ENCODE results near the gene OR51A7. TPM values are rescaled to one million over a fixed set of nuclear protein-coding genes. Genes with fewer than 3 reads are reported as not detected.
"Not testable (repeated sequence)": the region's sequence is repeated elsewhere in the genome, so short reads cannot be mapped to it uniquely, and the experiment has no call there.

The OR51A7 gene
- not detected for total RNA-seq

- Histone ChIP-seq H3K9ac (ENCODE audit: low read depth in 1 of 3, low read length in 3 of 3) (no peak within 1 kb of the TSS), H3K4me1 (ENCODE audit: control insufficient read depth in 3 of 3, insufficient read depth in 3 of 3, low read length in 3 of 3) (no peaks in the 10 kb centered on the region), H3K36me3 (ENCODE audit: control insufficient read depth in 3 of 3, insufficient read depth in 3 of 3, low read length in 3 of 3) (no peaks in the 10 kb centered on the region), H3K27me3 (ENCODE audit: control insufficient read depth in 3 of 3, insufficient read depth in 3 of 3, low read length in 3 of 3) (no peaks in the 10 kb centered on the region), H3K27ac (ENCODE audit: low read depth, low read length) (no peak within 1 kb of the TSS), H3K4me3 (ENCODE audit: low read length in 3 of 3) (no peak within 1 kb of the TSS), H3K9me3 (ENCODE audit: control insufficient read depth in 3 of 3, low read length in 3 of 3) (no peaks in the 10 kb centered on the region)
Observed at GRCh38 chr11:4903484-4903883, at the start of gene OR51A7. OR51A7 (plus strand) TSS chr11:4903783; CDS start chr11:4907370, 3,587 bp downstream.

GRCh38 chr11:4854286-4854685 lies 49.3 kb upstream of the OR51A7 start:
- H3K36me3 ChIP-seq (ENCODE audit: control insufficient read depth in 3 of 3, insufficient read depth in 3 of 3, low read length in 3 of 3); H3K27me3 ChIP-seq (ENCODE audit: control insufficient read depth in 3 of 3, insufficient read depth in 3 of 3, low read length in 3 of 3); H3K27ac ChIP-seq (ENCODE audit: low read depth, low read length); H3K4me1 ChIP-seq (ENCODE audit: control insufficient read depth in 3 of 3, insufficient read depth in 3 of 3, low read length in 3 of 3); H3K4me3 ChIP-seq (ENCODE audit: low read length in 3 of 3); H3K9ac ChIP-seq (ENCODE audit: low read depth in 1 of 3, low read length in 3 of 3); H3K9me3 ChIP-seq (ENCODE audit: control insufficient read depth in 3 of 3, low read length in 3 of 3): not testable (repeated sequence)

- H3K9ac ChIP-seq (ENCODE audit: low read depth in 1 of 3, low read length in 3 of 3) = no peak overlapping the region
- H3K4me1 ChIP-seq (ENCODE audit: control insufficient read depth in 3 of 3, insufficient read depth in 3 of 3, low read length in 3 of 3) = no peaks in the 10 kb centered on the region
- no peaks in the 10 kb centered on the region for H3K9me3 ChIP-seq (ENCODE audit: control insufficient read depth in 3 of 3, low read length in 3 of 3)
- H3K27me3 ChIP-seq (ENCODE audit: control insufficient read depth in 3 of 3, insufficient read depth in 3 of 3, low read length in 3 of 3) = no peaks in the 10 kb centered on the region
- no peak overlapping the region for H3K27ac ChIP-seq (ENCODE audit: low read depth, low read length)
- H3K4me3 ChIP-seq (ENCODE audit: low read length in 3 of 3) = no peak overlapping the region
- H3K36me3 ChIP-seq (ENCODE audit: control insufficient read depth in 3 of 3, insufficient read depth in 3 of 3, low read length in 3 of 3) = no peaks in the 10 kb centered on the region
Observed at GRCh38 chr11:4862447-4863236, 40.9 kb upstream of the OR51A7 start.

GRCh38 chr11:4863876-4864275 lies 39.7 kb upstream of the OR51A7 start:
- no peaks in the 10 kb centered on the region for H3K36me3 ChIP-seq (ENCODE audit: control insufficient read depth in 3 of 3, insufficient read depth in 3 of 3, low read length in 3 of 3)
- no peak overlapping the region for H3K9ac ChIP-seq (ENCODE audit: low read depth in 1 of 3, low read length in 3 of 3)
- no peaks in the 10 kb centered on the region for H3K9me3 ChIP-seq (ENCODE audit: control insufficient read depth in 3 of 3, low read length in 3 of 3)
- no peaks in the 10 kb centered on the region for H3K27me3 ChIP-seq (ENCODE audit: control insufficient read depth in 3 of 3, insufficient read depth in 3 of 3, low read length in 3 of 3)
- no peaks in the 10 kb centered on the region for H3K4me1 ChIP-seq (ENCODE audit: control insufficient read depth in 3 of 3, insufficient read depth in 3 of 3, low read length in 3 of 3)
- H3K4me3 ChIP-seq (ENCODE audit: low read length in 3 of 3) = no peak overlapping the region
- no peak overlapping the region for H3K27ac ChIP-seq (ENCODE audit: low read depth, low read length)

- Histone ChIP-seq H3K4me3 (ENCODE audit: low read length in 3 of 3) (no peak overlapping the region), H3K27ac (ENCODE audit: low read depth, low read length) (no peak overlapping the region), H3K36me3 (ENCODE audit: control insufficient read depth in 3 of 3, insufficient read depth in 3 of 3, low read length in 3 of 3) (no peaks in the 10 kb centered on the region), H3K9ac (ENCODE audit: low read depth in 1 of 3, low read length in 3 of 3) (no peak overlapping the region), H3K27me3 (ENCODE audit: control insufficient read depth in 3 of 3, insufficient read depth in 3 of 3, low read length in 3 of 3) (no peaks in the 10 kb centered on the region), H3K9me3 (ENCODE audit: control insufficient read depth in 3 of 3, low read length in 3 of 3) (no peaks in the 10 kb centered on the region), H3K4me1 (ENCODE audit: control insufficient read depth in 3 of 3, insufficient read depth in 3 of 3, low read length in 3 of 3) (no peaks in the 10 kb centered on the region)
Observed at GRCh38 chr11:4865855-4866254, 37.7 kb upstream of the OR51A7 start.

- H3K4me3 ChIP-seq (ENCODE audit: low read length in 3 of 3) = no peak overlapping the region
- no peaks in the 10 kb centered on the region for H3K36me3 ChIP-seq (ENCODE audit: control insufficient read depth in 3 of 3, insufficient read depth in 3 of 3, low read length in 3 of 3)
- no peak overlapping the region for H3K27ac ChIP-seq (ENCODE audit: low read depth, low read length)
- H3K4me1 ChIP-seq (ENCODE audit: control insufficient read depth in 3 of 3, insufficient read depth in 3 of 3, low read length in 3 of 3) = no peaks in the 10 kb centered on the region
- H3K9me3 ChIP-seq (ENCODE audit: control insufficient read depth in 3 of 3, low read length in 3 of 3) = no peaks in the 10 kb centered on the region
- H3K27me3 ChIP-seq (ENCODE audit: control insufficient read depth in 3 of 3, insufficient read depth in 3 of 3, low read length in 3 of 3) = no peaks in the 10 kb centered on the region
- no peak overlapping the region for H3K9ac ChIP-seq (ENCODE audit: low read depth in 1 of 3, low read length in 3 of 3)
Observed at GRCh38 chr11:4881188-4881587, 22.4 kb upstream of the OR51A7 start.

- no peaks in the 10 kb centered on the region for H3K36me3 ChIP-seq (ENCODE audit: control insufficient read depth in 3 of 3, insufficient read depth in 3 of 3, low read length in 3 of 3)
- H3K27me3 ChIP-seq (ENCODE audit: control insufficient read depth in 3 of 3, insufficient read depth in 3 of 3, low read length in 3 of 3) = no peaks in the 10 kb centered on the region
- no peak within 1 kb of the TSS for H3K9ac ChIP-seq (ENCODE audit: low read depth in 1 of 3, low read length in 3 of 3)
- no peak within 1 kb of the TSS for H3K4me3 ChIP-seq (ENCODE audit: low read length in 3 of 3)
- no peaks in the 10 kb centered on the region for H3K4me1 ChIP-seq (ENCODE audit: control insufficient read depth in 3 of 3, insufficient read depth in 3 of 3, low read length in 3 of 3)
- no peak within 1 kb of the TSS for H3K27ac ChIP-seq (ENCODE audit: low read depth, low read length)
- H3K9me3 ChIP-seq (ENCODE audit: control insufficient read depth in 3 of 3, low read length in 3 of 3) = no peaks in the 10 kb centered on the region
Observed at GRCh38 chr11:4881860-4882500, 21.6 kb upstream of the OR51A7 start, which contains the start of gene OR51T1. OR51T1 (plus strand) TSS chr11:4881900; CDS start chr11:4881900, 0 bp downstream.

GRCh38 chr11:4882543-4882942 lies 21.0 kb upstream of the OR51A7 start:
- H3K4me1 ChIP-seq (ENCODE audit: control insufficient read depth in 3 of 3, insufficient read depth in 3 of 3, low read length in 3 of 3) = no peaks in the 10 kb centered on the region
- no peaks in the 10 kb centered on the region for H3K36me3 ChIP-seq (ENCODE audit: control insufficient read depth in 3 of 3, insufficient read depth in 3 of 3, low read length in 3 of 3)
- no peak overlapping the region for H3K9ac ChIP-seq (ENCODE audit: low read depth in 1 of 3, low read length in 3 of 3)
- H3K4me3 ChIP-seq (ENCODE audit: low read length in 3 of 3) = no peak overlapping the region
- H3K27ac ChIP-seq (ENCODE audit: low read depth, low read length) = no peak overlapping the region
- no peaks in the 10 kb centered on the region for H3K9me3 ChIP-seq (ENCODE audit: control insufficient read depth in 3 of 3, low read length in 3 of 3)
- H3K27me3 ChIP-seq (ENCODE audit: control insufficient read depth in 3 of 3, insufficient read depth in 3 of 3, low read length in 3 of 3) = no peaks in the 10 kb centered on the region

GRCh38 chr11:4884361-4884760 lies 19.2 kb upstream of the OR51A7 start:
- H3K4me3 ChIP-seq (ENCODE audit: low read length in 3 of 3) = no peak overlapping the region
- H3K27ac ChIP-seq (ENCODE audit: low read depth, low read length) = no peak overlapping the region
- no peaks in the 10 kb centered on the region for H3K27me3 ChIP-seq (ENCODE audit: control insufficient read depth in 3 of 3, insufficient read depth in 3 of 3, low read length in 3 of 3)
- no peaks in the 10 kb centered on the region for H3K36me3 ChIP-seq (ENCODE audit: control insufficient read depth in 3 of 3, insufficient read depth in 3 of 3, low read length in 3 of 3)
- no peaks in the 10 kb centered on the region for H3K4me1 ChIP-seq (ENCODE audit: control insufficient read depth in 3 of 3, insufficient read depth in 3 of 3, low read length in 3 of 3)
- H3K9me3 ChIP-seq (ENCODE audit: control insufficient read depth in 3 of 3, low read length in 3 of 3) = no peaks in the 10 kb centered on the region
- no peak overlapping the region for H3K9ac ChIP-seq (ENCODE audit: low read depth in 1 of 3, low read length in 3 of 3)

GRCh38 chr11:4886186-4886585 lies 17.4 kb upstream of the OR51A7 start:
- no peaks in the 10 kb centered on the region for H3K9me3 ChIP-seq (ENCODE audit: control insufficient read depth in 3 of 3, low read length in 3 of 3)
- H3K4me1 ChIP-seq (ENCODE audit: control insufficient read depth in 3 of 3, insufficient read depth in 3 of 3, low read length in 3 of 3) = no peaks in the 10 kb centered on the region
- H3K36me3 ChIP-seq (ENCODE audit: control insufficient read depth in 3 of 3, insufficient read depth in 3 of 3, low read length in 3 of 3) = no peaks in the 10 kb centered on the region
- no peak overlapping the region for H3K9ac ChIP-seq (ENCODE audit: low read depth in 1 of 3, low read length in 3 of 3)
- H3K27me3 ChIP-seq (ENCODE audit: control insufficient read depth in 3 of 3, insufficient read depth in 3 of 3, low read length in 3 of 3) = no peaks in the 10 kb centered on the region
- H3K27ac ChIP-seq (ENCODE audit: low read depth, low read length) = no peak overlapping the region
- H3K4me3 ChIP-seq (ENCODE audit: low read length in 3 of 3) = no peak overlapping the region
